SHP77 treated with DMSO at 0.1 percent for 48 hours (cell line): ENCODE results near the gene STK4.

ENCODE experiments used
- DNase-seq: peaks from one replicate; lab custom pipeline; 2025; lab: John Stamatoyannopoulos, UW

STK4 gene

DNA sequence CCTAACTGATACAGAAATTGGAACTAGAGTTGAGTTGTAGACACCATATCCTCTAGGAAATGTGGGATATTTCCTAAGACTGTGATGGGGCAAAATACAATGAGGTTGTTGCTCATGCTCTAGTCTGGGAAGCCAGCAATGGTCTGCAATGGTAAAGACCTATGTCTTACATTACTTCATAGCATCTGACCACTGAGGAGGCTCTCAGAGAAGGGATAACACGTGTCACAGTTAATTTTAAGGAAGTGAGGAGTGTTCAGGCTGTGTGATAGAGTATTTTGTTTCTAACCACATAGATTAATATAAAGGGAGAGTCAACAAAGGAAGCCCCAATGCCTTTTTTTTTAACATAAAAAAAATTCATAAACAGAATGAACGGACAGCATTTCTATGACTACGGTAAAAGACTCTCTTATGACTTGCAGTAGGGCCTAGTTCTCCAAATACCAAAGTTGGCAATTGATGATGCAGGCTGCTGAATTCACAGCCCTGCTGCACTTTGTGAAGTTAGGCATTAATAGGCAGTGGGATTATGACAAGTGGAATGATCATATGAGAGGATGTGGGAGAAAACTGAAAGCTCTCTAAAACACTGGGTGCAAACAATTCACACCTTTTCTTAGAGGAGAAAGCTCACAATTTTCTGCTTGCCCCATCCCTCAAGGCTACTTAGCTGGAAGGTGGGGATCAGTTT lies 120.9 kb downstream of the STK4 start:
- no peak for DNase-seq

- DNase-seq, result no peak
Observed at GRCh38 chr20:45087814-45088213, 121.5 kb downstream of the STK4 start.

GRCh38 chr20:45088247-45088646 lies 121.9 kb downstream of the STK4 start:
- no peak for DNase-seq

GRCh38 chr20:45090481-45090880 lies 124.2 kb downstream of the STK4 start:
- DNase-seq, result no peak

GRCh38 chr20:45091366-45091765 lies 125.1 kb downstream of the STK4 start:
- DNase-seq, result no peak

- no peak for DNase-seq
Observed at GRCh38 chr20:45092898-45093297, 126.6 kb downstream of the STK4 start.

DNA sequence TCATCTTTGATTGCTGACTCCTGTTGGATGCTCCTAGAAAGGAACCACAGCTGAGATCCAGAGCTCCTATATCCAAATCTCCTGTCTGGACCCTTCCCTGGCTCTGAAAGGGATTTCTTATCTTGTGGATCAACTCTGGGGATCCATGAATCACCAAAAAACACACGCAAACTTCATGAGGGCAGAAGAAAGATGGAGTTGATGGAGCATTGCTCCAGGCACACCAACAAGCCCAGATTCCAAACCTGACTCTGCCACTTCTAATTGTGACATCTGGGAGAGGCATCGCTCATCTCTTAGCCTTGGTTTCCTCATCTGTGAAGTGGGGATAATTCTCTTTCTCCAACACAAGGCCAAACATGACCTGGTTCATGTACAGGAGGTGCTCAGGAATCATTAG lies 127.9 kb downstream of the STK4 start:
- no peak for DNase-seq

DNA sequence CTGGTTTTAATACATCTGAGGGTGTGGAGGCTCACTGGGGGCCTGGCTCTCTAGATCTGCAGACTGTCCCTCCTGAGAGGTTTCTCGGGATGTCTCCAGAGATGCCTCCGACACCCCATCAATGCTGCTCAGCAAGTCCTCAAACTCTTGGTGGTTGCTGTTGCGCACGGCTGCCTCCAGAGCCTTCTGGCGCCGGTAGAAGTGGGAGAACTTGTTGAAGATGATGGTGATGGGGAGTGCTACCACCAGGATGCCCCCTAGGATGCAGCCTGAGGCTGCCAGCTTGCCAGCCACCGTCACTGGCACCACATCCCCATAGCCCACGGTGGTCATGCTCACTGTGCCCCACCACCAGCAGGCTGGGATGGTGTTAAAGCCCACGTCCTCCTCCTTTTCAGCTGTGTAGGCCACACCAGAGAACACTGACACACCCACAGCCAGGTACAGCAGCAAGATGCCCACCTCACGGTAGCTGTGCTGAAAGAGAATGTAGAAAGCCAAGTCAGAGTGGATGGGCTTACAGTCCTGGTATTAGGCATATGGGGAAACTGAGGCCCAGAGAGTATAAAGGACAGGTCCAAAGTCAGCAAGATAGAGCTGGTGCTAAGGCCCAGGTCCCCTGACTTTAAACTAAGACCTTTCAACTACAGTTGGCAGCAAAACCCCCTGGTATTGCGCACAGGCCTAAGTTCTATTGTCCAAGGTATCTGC lies 128.7 kb downstream of the STK4 start:
- DNase-seq, result no peak

GRCh38 chr20:45095805-45096238 lies 129.5 kb downstream of the STK4 start:
- no peak for DNase-seq

GRCh38 chr20:45096781-45097180 lies 130.5 kb downstream of the STK4 start:
- DNase-seq, result no peak

- no peak for DNase-seq
Observed at GRCh38 chr20:45097485-45098102, 131.3 kb downstream of the STK4 start.

- no peak for DNase-seq
Observed at GRCh38 chr20:45098103-45098773, 131.9 kb downstream of the STK4 start.

GRCh38 chr20:45100563-45101245 lies 134.4 kb downstream of the STK4 start, which contains the start of gene KCNS1:
Gene KCNS1, minus strand, starts transcription at chr20:45101127. Its CDS starts 1,891 bp downstream, at chr20:45099236.
- DNase-seq, result no peak

DNA sequence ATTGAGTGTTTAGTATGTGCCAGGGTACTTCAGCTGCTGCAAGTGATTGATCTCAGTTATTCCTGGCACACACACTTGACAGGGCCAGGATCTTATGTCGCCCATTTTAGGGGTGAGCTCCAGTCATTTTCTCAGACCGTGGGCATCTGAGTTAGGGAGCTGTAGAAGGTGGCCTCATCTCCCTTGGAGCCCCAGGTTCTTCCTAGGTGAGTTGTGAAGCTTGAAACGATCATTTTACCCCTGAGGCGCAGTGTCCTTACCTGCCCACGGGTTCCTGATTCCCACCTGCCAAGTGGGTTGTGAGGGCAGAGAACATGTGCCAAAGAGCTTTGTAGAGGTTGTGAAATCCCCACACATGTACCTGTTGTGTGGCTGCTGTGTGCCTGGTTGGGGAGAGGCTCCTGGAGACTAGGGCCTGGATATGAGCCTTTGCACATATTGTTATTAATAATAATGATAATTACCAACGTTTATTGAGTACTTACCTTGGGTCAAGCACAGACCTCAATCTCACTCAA lies 135.1 kb downstream of the STK4 start:
- no peak for DNase-seq

GRCh38 chr20:45103072-45103471 lies 136.8 kb downstream of the STK4 start:
- DNase-seq, result no peak

DNA sequence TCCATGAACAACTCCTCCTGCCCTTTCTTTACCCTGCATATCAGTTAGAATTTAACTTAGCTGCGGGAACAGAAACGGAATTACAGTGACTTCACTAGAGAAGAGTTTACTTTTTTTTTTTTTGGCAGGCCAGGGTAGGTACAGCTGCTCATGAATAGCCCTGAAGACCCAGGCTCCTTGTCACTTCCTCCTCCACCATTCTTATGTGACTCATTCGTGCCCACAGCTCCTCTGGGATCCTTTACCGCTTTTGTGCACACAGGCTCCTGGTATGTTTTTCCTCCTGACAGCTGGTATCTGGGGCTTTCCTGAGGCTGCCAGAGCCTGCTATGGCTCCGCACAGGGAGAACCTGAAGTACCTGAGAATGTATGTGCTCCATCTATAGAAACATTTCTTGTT lies 138.5 kb downstream of the STK4 start:
- no peak for DNase-seq

DNA sequence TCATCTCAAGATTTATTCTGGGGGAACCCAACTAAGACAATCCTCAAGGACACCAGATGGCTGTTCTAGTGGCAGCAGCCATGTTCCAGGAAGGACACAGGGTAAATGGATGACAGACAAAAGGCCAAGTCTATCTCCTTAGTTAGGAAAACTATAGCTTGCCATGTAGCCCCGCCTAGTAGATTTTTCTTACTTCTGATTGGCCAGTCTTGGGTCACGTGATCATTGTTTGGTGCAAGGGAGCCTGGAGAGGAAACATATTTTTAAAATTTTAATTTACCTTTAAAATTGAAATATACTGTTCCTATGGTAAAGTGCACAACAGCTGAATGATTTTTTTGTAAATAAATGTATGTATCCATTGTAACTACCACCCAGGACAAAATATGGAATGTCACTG lies 139.0 kb downstream of the STK4 start:
- DNase-seq, result no peak

- no peak for DNase-seq
Observed at GRCh38 chr20:45109634-45110033, 143.3 kb downstream of the STK4 start.

- no peak for DNase-seq
Observed at GRCh38 chr20:45110301-45110700, 144.0 kb downstream of the STK4 start.

DNA sequence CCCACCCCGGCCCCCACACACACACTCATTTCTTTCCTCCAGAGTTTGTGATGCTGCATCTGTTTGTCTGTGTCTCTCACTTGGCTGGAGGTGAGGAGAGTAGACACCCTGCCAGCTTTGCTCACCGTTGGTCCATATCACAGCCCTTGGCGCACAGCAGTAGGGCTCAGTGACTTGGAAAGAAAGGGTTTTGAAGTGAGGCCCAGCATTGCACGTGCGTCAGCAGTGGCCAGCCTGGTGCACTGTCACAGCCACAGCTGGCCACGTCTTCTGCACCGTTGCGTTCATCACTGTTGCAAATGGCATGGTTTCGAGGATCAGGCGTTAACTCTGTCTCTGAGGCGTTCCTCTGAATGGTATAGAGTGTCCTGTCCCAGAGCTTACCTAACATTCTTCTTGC lies 145.0 kb downstream of the STK4 start:
- DNase-seq, result no peak

DNA sequence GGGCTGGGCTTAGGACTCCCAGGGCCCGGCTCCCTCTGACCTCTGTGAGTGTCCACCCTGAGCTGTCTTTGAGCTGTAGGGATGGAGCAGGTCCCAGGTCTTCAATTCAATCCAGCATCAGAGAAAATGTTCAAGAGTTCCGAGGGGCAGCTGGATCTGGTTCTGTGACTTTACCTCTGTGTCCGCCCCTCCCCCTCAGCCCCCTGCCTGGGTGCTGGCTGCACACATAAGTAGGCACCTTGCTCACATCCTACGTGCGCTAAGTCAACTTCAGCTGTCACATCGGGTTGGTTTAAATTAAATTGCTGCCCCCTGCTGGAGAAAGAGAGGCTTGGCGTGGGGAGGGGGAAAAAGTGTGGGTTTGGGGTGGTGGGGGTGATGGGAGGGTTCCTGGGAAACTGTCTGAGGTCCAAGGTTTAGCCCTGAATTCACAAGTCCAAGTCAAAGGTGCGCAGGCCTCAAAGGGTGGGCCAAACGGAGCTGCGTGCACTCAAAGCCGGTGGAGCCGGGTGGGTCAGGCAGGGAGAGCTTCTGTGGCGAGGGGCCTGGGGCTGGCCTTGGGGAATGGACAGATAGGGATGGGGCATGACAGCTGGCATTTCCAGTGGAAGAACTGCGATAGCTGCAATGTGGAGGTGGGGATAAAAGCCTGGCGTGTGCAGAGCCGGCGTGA lies 145.6 kb downstream of the STK4 start:
- no peak for DNase-seq
